Neural cell (in vitro differentiated cells): ENCODE data around the gene EIF2B4.

Experiments used
- CTCF ChIP-seq: fragments of 450-650 bp; IDR thresholded peaks from 2 replicates; pipeline ENCODE4 v1.5.1; 2014; ENCODE audit warnings: antibody characterized with exemption, mild to moderate bottlenecking, moderate library complexity; ENCODE audit not compliant: poor library complexity, severe bottlenecking
- EP300 ChIP-seq: fragments of 450-650 bp; conservative IDR thresholded peaks from 2 replicates; pipeline ENCODE4 v1.6.1; 2014; ENCODE audit warnings: antibody characterized with exemption, mild to moderate bottlenecking, moderate library complexity; ENCODE audit not compliant: poor library complexity, severe bottlenecking
- EZH2 ChIP-seq: fragments of 200-600, 300-800 bp; shearing (Covaris generic), sonication (generic); IDR thresholded peaks from 2 replicates; pipeline ENCODE4 v1.6.1; 2014; ENCODE audit warnings: antibody characterized with exemption, low read length, borderline replicate concordance, mild to moderate bottlenecking; ENCODE audit not compliant: insufficient read depth, poor library complexity, severe bottlenecking
- MXI1 ChIP-seq: fragments of 450-650 bp; conservative IDR thresholded peaks from 2 replicates; pipeline ENCODE4 v1.6.1; 2014; ENCODE audit warnings: antibody characterized with exemption, mild to moderate bottlenecking; ENCODE audit not compliant: poor library complexity, severe bottlenecking
- POLR2AphosphoS5 ChIP-seq: IDR thresholded peaks from 2 replicates; pipeline ENCODE4 v1.6.1; 2012
- RAD21 ChIP-seq: fragments of 450-650 bp; conservative IDR thresholded peaks from 2 replicates; pipeline ENCODE4 v1.6.1; 2014; ENCODE audit warnings: antibody characterized with exemption, mild to moderate bottlenecking, moderate library complexity
- REST ChIP-seq: IDR thresholded peaks from 2 replicates; pipeline ENCODE4 v1.6.1; 2012; ENCODE audit warnings: borderline replicate concordance
- SMC3 ChIP-seq: fragments of 450-650 bp; conservative IDR thresholded peaks from 2 replicates; pipeline ENCODE4 v1.6.1; 2014; ENCODE audit warnings: antibody characterized with exemption, mild to moderate bottlenecking, moderate library complexity; ENCODE audit not compliant: poor library complexity
- TAF1 ChIP-seq: IDR thresholded peaks from 2 replicates; pipeline ENCODE4 v1.6.1; 2012; ENCODE audit warnings: low read depth

- TF ChIP-seq CTCF: no peak
- TF ChIP-seq REST: no peak
- TF ChIP-seq POLR2AphosphoS5: no peak
- no peak for TF ChIP-seq TAF1
- TF ChIP-seq EP300: no peak
- no peak for TF ChIP-seq RAD21
- TF ChIP-seq EZH2: no peak
- no peak for TF ChIP-seq SMC3
- no peak for TF ChIP-seq MXI1
Observed at GRCh38 chr2:27347641-27348040, 22.5 kb downstream of the EIF2B4 start.
